LNCAP (cell line): Measurements from ENCODE around the gene USP17L12.
"Not testable (repeated sequence)": the region's sequence is repeated elsewhere in the genome, so short reads cannot be mapped to it uniquely, and the experiment has no call there.

ENCODE experiments used
- CTCF ChIP-seq: fragments of 450-650 bp; IDR thresholded peaks from 2 replicates; pipeline ENCODE4 v1.5.1; 2017; ENCODE audit warnings: mild to moderate bottlenecking

USP17L12 gene

GRCh38 chr4:9253078-9253477 lies 33.1 kb downstream of the USP17L12 start, which contains the start of gene USP17L19:
TSS of gene USP17L19 (plus strand) at chr4:9253378. CDS start at chr4:9253378, 0 bp downstream.
- not testable (repeated sequence) for TF ChIP-seq CTCF

- not testable (repeated sequence) for TF ChIP-seq CTCF
Measured at GRCh38 chr4:9257824-9258223, 37.9 kb downstream of the USP17L12 start, which contains the start of gene USP17L20. TSS of gene USP17L20 (plus strand) at chr4:9258124. CDS start at chr4:9258124, 0 bp downstream.

DNA sequence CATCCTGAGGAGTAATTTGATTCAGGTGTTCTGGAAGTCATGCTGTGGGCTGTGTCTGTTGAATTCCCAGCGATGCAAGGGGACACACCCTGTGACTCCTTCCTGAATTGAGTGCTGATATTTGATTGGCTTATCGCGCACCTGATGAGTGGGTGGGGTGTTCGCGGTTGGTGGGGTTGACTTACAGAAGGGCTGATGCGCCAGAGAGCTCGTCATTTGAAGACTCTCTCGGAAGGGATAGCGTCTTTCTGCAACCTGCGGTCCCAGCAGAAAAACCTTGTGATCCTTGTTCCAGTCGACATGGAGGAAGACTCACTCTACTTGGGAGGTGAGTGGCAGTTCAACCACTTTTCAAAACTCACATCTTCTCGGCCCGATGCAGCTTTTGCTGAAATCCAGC lies 42.6 kb downstream of the USP17L12 start, which contains the start of gene USP17L21:
Gene USP17L21, plus strand, starts transcription at position 301 of the 400 bp plus-strand sequence. Its CDS starts 0 bp downstream, at position 301.
- not testable (repeated sequence) for TF ChIP-seq CTCF

DNA sequence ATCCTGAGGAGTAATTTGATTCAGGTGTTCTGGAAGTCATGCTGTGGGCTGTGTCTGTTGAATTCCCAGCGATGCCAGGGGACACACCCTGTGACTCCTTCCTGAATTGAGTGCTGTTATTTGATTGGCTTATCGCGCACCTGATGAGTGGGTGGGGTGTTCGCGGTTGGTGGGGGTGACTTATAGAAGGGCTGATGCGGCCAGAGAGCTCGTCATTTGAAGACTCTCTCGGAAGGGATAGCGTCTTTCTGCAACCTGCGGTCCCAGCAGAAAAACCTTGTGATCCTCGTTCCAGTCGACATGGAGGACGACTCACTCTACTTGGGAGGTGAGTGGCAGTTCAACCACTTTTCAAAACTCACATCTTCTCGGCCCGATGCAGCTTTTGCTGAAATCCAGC lies 47.4 kb downstream of the USP17L12 start, which contains the start of gene USP17L22:
Gene USP17L22, plus strand, starts transcription at position 301 of the 400 bp plus-strand sequence. Its CDS starts 0 bp downstream, at position 301.
- TF ChIP-seq CTCF, result not testable (repeated sequence)
